SU-DHL-6 (cell line): Measurements from ENCODE around the gene RNASEL.

Experiments
- H2AFZ ChIP-seq: fragments of 200-600 bp; sonication (generic); 2 replicates; pipeline ENCODE4 v1.6.1; 2014; ENCODE audit warnings: low read depth, mild to moderate bottlenecking, moderate library complexity, mixed read lengths, antibody characterized with exemption, low read length; ENCODE audit not compliant: severe bottlenecking
- H3F3A ChIP-seq: fragments of 200-600 bp; shearing (Covaris generic); 2 replicates; pipeline ENCODE4 v1.6.0; 2016; ENCODE audit warnings: antibody characterized with exemption, mild to moderate bottlenecking; ENCODE audit not compliant: insufficient read depth
- H3K27ac ChIP-seq: fragments of 200-600 bp; sonication (generic); 2 replicates; pipeline ENCODE4 v1.5.1; 2016; ENCODE audit warnings: low read depth, mild to moderate bottlenecking, low read length, moderate library complexity, mixed read lengths
- H3K27me3 ChIP-seq: fragments of 200-600 bp; sonication (generic), shearing (Covaris generic); 2 replicates; pipeline ENCODE4 v1.6.0; 2014; ENCODE audit warnings: mild to moderate bottlenecking, low read length
- H3K36me3 ChIP-seq: fragments of 200-600 bp; sonication (generic); 2 replicates; pipeline ENCODE4 v1.6.1; 2014; ENCODE audit warnings: mild to moderate bottlenecking, low read length, mixed read lengths
- H3K4me2 ChIP-seq: fragments of 300-600, 200-600 bp; shearing (Covaris generic), sonication (generic); 2 replicates; pipeline ENCODE4 v1.6.0; 2014; ENCODE audit warnings: low read length, low read depth, mild to moderate bottlenecking; ENCODE audit not compliant: poor library complexity, severe bottlenecking
- H3K4me3 ChIP-seq: fragments of 200-600 bp; sonication (generic); 2 replicates; pipeline ENCODE4 v1.5.1; 2014; ENCODE audit warnings: antibody characterized with exemption, low read length, mild to moderate bottlenecking, mixed read lengths; ENCODE audit not compliant: insufficient read depth, poor library complexity, severe bottlenecking
- H3K79me2 ChIP-seq: fragments of 200-600 bp; sonication (generic); 2 replicates; pipeline ENCODE4 v1.6.1; 2014; ENCODE audit warnings: mild to moderate bottlenecking, low read length, moderate library complexity; ENCODE audit not compliant: insufficient read depth
- H3K9ac ChIP-seq: fragments of 200-600 bp; sonication (generic); 2 replicates; pipeline ENCODE4 v1.7.0; 2014; ENCODE audit warnings: mild to moderate bottlenecking, low read length
- H3K9me2 ChIP-seq: fragments of 200-600 bp; sonication (generic); replicated peaks from 2 replicates; pipeline ENCODE4 v1.6.1; 2014; ENCODE audit warnings: low read length; ENCODE audit not compliant: insufficient read depth
- H3K9me3 ChIP-seq: fragments of 200-600 bp; sonication (generic); 2 replicates; pipeline ENCODE4 v1.6.1; 2014; ENCODE audit warnings: low read length, mixed read lengths; ENCODE audit not compliant: insufficient read depth
- H4K20me1 ChIP-seq: fragments of 200-600 bp; sonication (generic); 2 replicates; pipeline ENCODE4 v1.6.1; 2014; ENCODE audit warnings: low read depth, mild to moderate bottlenecking, antibody characterized with exemption, low read length, moderate library complexity, mixed read lengths
- EZH2phosphoT487 ChIP-seq: fragments of 200-600 bp; sonication (generic), shearing (Covaris generic); conservative IDR thresholded peaks from 2 replicates; pipeline ENCODE4 v1.6.1; 2018; ENCODE audit warnings: mild to moderate bottlenecking, antibody characterized with exemption, low read length, moderate library complexity, mixed read lengths
- TF ChIP-seq, protein P1 (sequence below): fragments of 200-600 bp; sonication (generic); IDR thresholded peaks from one replicate; pipeline ENCODE4 v1.5.1; 2017; ENCODE audit warnings: antibody characterized with exemption, mild to moderate bottlenecking, low read length, moderate library complexity; ENCODE audit not compliant: insufficient read depth, poor library complexity, severe bottlenecking

Gene RNASEL

GRCh38 chr1:182610606-182611194 lies 21.6 kb upstream of the RNASEL start:
- Histone ChIP-seq H3K4me2 (no peak overlapping the region), H3K27me3 (no peaks in the 10 kb centered on the region)

GRCh38 chr1:182608845-182609610 lies 20.0 kb upstream of the RNASEL start:
- H3K27me3 ChIP-seq, result no peaks in the 10 kb centered on the region
- H3K9me2 ChIP-seq, result no peaks in the 10 kb centered on the region
- no peaks in the 10 kb centered on the region for H4K20me1 ChIP-seq
- no peak for TF ChIP-seq EZH2phosphoT487
- TF ChIP-seq, protein P1, sequence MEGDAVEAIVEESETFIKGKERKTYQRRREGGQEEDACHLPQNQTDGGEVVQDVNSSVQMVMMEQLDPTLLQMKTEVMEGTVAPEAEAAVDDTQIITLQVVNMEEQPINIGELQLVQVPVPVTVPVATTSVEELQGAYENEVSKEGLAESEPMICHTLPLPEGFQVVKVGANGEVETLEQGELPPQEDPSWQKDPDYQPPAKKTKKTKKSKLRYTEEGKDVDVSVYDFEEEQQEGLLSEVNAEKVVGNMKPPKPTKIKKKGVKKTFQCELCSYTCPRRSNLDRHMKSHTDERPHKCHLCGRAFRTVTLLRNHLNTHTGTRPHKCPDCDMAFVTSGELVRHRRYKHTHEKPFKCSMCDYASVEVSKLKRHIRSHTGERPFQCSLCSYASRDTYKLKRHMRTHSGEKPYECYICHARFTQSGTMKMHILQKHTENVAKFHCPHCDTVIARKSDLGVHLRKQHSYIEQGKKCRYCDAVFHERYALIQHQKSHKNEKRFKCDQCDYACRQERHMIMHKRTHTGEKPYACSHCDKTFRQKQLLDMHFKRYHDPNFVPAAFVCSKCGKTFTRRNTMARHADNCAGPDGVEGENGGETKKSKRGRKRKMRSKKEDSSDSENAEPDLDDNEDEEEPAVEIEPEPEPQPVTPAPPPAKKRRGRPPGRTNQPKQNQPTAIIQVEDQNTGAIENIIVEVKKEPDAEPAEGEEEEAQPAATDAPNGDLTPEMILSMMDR, result no peak
- no peaks in the 10 kb centered on the region for H3K9me3 ChIP-seq
- H2AFZ ChIP-seq, result no peak overlapping the region
- no peak overlapping the region for H3K4me3 ChIP-seq
- no peaks in the 10 kb centered on the region for H3K36me3 ChIP-seq
- H3F3A ChIP-seq, result no peaks in the 10 kb centered on the region; the same call in 1 of the 2 replicates
- H3K4me2 ChIP-seq, result no peak overlapping the region
- H3K9ac ChIP-seq, result no peak overlapping the region
- peaks cover 1% of the 10 kb centered on the region for H3K79me2 ChIP-seq
- no peak overlapping the region for H3K27ac ChIP-seq

More at GRCh38 chr1:182610606-182611194, 21.6 kb upstream of the RNASEL start:
- H3K79me2 ChIP-seq, result no peaks in the 10 kb centered on the region
- H4K20me1 ChIP-seq, result no peaks in the 10 kb centered on the region
- TF ChIP-seq EZH2phosphoT487, result no peak
- TF ChIP-seq, protein P1, result no peak
- H3K36me3 ChIP-seq, result no peaks in the 10 kb centered on the region
- H3K9me3 ChIP-seq, result no peaks in the 10 kb centered on the region
- no peak overlapping the region for H2AFZ ChIP-seq
- H3K9ac ChIP-seq, result no peak overlapping the region
- no peak overlapping the region for H3K27ac ChIP-seq
- no peaks in the 10 kb centered on the region for H3K9me2 ChIP-seq
- no peak overlapping the region for H3K4me3 ChIP-seq
- peaks cover 7% of the 10 kb centered on the region for H3F3A ChIP-seq

- TF ChIP-seq EZH2phosphoT487, result no peak
- TF ChIP-seq, protein P1, result no peak
- Histone ChIP-seq H3K9me2 (no peaks in the 10 kb centered on the region), H2AFZ (no peak overlapping the region), H3K79me2 (peaks cover 9% of the 10 kb centered on the region), H3K9ac (no peak overlapping the region), H3F3A (0 out of 2 replicates have a peak, but pooled peaks cover 2% of the 10 kb centered on the region), H3K4me2 (no peak overlapping the region), H3K9me3 (no peaks in the 10 kb centered on the region), H4K20me1 (no peaks in the 10 kb centered on the region), H3K4me3 (no peak overlapping the region), H3K27ac (no peak overlapping the region), H3K27me3 (no peaks in the 10 kb centered on the region), H3K36me3 (no peaks in the 10 kb centered on the region)
Measured at GRCh38 chr1:182608236-182608635, 19.2 kb upstream of the RNASEL start.
